Hematopoietic multipotent progenitor cell treated with erythropoietin and hydrocortisone succinate and interleukin-3 and kit ligand, for 8 days (in vitro differentiated cells): ENCODE data around the gene EFNA2.
"Not testable (repeated sequence)": the region's sequence is repeated elsewhere in the genome, so short reads cannot be mapped to it uniquely, and the experiment has no call there.

Experiments
- DNase-seq: peaks from one replicate; pipeline ENCODE4 v3.0.0-alpha.2; 2015

EFNA2 gene

GRCh38 chr19:1300744-1301490 lies 15.2 kb downstream of the EFNA2 start:
- DNase-seq = no peak

DNA sequence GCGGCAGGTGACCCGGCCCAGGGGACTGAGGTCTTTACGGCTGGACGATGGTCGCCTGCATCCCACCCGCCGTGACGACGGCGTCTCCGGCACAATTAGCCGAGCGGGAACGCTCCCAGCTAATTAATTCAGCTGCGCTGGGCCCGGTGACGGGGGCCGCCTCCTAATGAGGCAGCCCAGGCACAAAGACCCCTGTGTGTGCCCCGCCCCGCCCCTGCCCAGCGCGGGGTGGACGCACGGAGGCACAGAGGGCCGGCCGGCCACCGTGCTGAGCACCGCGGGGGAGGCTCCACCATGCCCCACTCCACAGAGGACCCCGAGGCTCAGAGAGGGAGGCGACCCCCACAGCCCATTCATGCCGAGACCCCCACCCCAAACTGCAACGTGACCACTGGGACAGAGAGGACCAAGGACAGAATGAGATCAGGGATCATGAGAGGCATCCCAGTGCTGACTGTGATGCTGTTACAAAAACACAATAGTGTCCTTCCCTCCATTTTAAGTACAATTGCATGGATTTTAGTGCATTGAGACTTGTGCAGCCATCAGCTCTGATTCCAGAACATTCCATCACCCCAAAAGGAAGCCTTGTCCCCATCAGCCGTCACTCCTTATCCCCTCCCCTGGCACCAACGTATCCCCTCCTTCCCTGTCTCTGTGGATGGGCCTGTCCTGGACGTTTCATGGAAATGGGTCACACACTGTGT lies 17.0 kb downstream of the EFNA2 start:
- DNase-seq = no peak

- no peak for DNase-seq
These were observed 18.7 kb downstream of the EFNA2 start for GRCh38 chr19:1304197-1304924.

DNA sequence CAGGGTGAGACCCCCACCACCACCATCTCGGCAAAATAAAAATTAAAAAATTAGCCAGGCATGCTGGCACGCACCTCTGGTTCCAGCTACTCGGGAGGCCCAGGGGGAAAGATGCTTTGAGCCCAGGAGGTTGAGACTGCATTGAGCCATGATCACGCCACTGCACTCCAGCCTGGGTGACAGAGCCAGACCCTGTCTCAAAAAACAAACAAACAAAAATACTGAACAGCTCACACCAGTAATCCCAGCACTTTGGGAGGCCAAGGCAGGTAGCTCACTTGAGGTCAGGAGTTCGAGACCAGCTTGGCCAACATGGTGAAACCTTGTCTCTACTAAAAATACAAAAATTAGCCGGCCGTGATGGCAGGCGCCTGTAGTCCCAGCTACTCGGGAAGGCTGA lies 19.7 kb downstream of the EFNA2 start:
- DNase-seq = not testable (repeated sequence)

DNA sequence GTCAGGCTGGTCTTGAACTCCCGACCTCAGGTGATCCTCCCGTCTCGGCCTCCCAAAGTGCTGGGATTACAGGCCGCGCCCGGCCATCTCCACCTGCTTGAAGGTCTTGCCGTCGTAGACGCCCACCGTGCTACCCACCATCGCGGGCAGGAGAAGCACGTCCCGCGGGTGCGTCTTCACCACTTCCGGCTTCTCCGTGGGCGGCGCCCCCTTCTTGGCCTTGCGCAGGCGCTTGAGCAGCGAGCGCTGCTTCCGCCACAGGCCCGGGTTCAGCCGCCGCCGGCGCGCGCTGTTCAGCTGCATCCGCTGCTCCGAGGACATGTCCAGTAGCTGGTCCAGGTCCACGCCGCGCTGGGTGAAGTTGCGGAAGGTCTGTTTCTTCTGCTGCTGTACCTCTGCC lies 21.6 kb downstream of the EFNA2 start:
- no peak for DNase-seq

DNA sequence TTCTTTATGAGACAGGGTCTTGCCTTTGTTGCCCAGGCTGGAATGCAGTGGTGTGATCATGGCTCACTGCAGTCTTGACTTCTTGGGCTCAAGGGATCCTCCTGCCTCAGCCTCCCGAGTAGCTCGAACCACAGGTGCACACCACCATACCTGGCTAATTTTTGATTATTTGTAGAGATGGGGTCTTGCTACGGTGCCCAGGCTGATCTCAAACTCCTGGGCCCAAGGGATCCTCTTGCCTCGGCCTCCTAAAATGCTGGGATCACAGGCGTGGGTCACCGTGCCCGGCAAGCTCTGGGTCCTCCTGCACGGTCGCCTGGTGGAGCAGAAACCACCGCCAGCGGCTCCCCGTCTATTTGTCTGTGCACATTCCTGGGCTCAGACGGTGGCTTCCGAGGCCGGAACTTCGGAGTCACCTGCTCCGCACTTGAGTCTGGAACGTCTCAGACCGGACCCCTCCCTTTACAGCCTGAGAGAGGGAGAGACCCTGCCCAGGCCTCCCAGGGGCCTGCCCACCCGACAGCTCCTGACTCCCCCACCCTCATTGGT lies 22.2 kb downstream of the EFNA2 start:
- no peak for DNase-seq

GRCh38 chr19:1308718-1309117 lies 23.0 kb downstream of the EFNA2 start:
- DNase-seq = no peak

DNA sequence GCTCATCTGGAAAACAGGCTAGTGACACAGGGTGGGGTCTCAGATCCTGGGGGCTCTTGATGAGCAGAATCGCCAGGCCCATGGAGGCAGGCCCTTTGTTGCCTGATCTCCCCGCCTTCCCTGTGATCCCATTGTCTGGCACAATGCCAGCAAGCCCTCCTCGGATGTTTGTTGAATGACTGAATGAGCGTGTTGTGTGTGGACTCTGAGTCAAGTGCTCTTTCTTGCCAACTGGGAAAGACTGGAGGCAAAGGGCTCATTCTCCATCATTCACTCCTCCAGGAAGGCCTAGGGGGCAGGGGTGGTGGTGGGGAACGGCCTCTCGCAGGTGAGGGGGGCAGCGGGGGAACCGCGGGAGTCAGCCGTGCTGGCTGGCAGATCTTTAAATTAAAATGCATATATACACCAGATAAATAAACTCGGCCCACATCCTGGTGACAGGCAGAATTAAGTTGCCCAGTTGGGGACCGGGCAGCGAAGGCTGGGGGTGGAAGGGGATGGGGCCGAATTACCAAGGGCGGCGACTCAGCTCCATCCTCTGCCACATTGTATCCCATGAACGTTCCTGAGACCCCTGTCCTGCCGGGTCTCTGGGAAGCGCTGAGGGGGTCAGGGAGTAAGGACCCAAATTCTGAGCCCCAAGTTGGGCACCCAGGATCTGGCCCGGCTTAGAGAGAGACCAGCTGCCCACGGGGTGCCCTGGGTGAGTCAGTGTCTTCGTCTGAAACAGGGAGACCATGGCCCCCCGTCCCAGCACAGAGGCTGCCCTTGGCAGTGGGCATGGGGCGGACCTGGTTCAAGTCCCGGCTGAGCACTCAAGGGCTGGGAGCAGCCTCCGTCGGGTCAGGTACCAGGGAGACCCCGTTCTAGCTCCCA lies 24.5 kb downstream of the EFNA2 start:
- DNase-seq = peak; percentile 16

GRCh38 chr19:1310853-1311180 lies 25.1 kb downstream of the EFNA2 start:
- no peak for DNase-seq

- DNase-seq = no peak
These were observed 25.9 kb downstream of the EFNA2 start for GRCh38 chr19:1311543-1312091.

GRCh38 chr19:1312767-1313694 lies 27.4 kb downstream of the EFNA2 start:
- no peak for DNase-seq

DNA sequence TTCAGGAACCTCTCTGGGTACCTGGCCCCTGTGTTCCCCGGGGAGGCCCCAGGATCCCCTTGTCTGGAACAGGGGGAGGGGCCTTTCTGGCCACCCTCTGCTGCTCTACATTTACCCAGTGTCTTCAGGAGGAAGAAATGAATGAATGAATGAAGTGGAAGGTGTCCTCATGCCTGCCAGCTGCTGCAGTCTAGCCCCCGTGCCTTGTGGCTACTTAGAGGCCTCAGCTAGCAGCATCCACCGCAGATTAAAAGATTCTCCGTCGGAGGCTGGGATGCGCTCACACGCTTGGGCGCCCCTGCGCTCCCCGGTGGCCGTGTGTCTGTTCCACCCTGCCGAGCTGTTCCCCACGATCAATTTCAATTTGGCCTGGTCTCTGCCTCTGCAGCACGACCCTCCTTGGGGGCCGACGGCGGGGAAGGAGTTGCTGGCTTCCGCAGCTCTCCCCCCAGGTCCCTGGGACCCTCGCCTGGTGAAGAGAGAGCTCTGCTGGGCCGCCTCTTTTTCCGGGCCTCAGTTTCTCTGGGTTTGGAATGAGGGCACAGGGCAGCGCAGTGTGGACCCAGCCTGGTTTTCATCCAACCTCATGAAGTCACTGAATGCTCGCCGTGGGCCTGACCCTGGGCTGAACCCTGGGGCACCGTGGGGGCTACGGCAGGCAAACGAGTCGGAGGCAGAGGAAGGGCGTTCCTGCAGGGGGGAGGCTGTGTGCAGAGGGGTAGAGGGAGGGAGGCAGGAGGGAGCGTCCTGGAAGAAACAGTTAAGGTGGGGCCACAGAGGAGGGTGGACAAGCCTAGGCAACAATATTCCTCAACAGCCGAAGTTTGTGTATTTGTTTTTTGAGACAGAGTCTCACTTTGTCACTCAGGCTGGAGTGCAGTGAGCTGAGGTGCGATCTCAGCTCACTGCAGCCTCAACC lies 28.3 kb downstream of the EFNA2 start:
- DNase-seq = no peak

GRCh38 chr19:1315470-1316166 lies 29.9 kb downstream of the EFNA2 start:
- DNase-seq = peak; percentile 29

GRCh38 chr19:1316466-1316865 lies 30.8 kb downstream of the EFNA2 start:
- no peak for DNase-seq

- no peak for DNase-seq
These were observed 31.8 kb downstream of the EFNA2 start for GRCh38 chr19:1317274-1318003.

DNA sequence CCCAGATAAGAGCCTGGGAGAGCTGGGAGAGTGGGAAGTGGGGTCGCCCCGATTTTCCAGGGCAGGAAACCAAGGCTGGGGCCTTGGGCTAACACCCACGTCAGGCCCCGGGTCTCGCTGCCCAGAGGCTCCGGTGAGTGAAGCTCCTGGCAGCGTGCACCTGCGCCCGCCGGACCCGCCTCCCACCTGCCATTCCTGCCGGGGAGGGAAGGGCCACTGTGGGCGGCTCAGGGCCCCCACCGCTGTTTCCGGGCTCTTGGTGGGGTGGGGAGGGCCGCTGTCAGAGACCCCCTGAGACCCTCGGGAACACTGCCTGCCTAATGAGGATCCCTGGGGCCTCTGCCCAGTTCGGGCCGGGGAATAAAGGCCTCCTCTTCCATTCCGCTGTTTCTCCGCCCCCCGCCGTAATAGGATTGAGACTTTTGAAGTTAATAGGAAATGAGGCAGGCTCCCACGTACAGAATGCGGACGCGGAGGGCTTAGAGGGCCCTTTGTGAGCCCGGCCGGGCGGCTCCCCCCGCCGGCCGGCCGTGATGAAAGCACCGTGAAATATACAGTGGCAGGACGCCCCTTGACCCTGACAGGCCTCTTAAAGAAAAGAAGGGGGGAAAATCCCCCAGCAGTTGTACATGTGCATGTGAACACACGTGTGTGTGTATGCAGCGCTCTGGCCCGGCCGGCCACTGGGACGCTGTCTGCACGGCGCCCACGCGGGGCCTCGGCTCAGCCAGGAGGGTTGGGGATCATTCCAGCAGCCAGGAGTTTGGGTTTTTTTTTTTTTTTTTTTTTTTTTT lies 33.2 kb downstream of the EFNA2 start:
- DNase-seq = no peak

- DNase-seq = not testable (repeated sequence)
These were observed 34.6 kb downstream of the EFNA2 start for GRCh38 chr19:1320282-1320650.

DNA sequence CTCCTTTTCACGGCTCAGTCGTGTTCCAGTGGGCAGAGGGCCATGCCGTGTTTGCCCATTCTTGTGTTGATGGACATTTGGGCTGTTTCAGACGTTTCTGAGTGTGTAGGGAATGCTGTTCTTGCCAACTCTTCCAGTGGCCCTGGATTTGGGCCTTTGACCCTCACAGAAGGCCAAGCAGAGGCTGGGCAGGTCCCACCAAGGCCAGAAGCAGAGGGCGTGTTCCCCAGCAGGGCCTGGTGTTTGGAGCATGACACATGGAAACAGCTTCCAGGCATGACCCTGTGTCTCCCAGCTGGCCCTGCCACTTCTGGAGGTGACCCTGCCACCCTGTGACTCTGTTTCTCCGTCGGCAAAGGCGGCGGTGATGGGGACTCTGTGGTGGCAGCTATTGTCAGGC lies 35.9 kb downstream of the EFNA2 start:
- DNase-seq = no peak
